ENCODE data around the gene GRAMD2B.

The GRAMD2B gene

GRCh38 chr5:126481243-126481642 lies 58.0 kb downstream of the GRAMD2B start:
- no peak for DNase-seq (ENCODE audit: low read depth)

- no peak for DNase-seq (ENCODE audit: low read depth)
Observed at GRCh38 chr5:126482591-126482990, 59.4 kb downstream of the GRAMD2B start.

- no peak for DNase-seq (ENCODE audit: low read depth)
Observed at GRCh38 chr5:126483156-126483555, 59.9 kb downstream of the GRAMD2B start.

GRCh38 chr5:126484253-126484652 lies 61.0 kb downstream of the GRAMD2B start:
- no peak for DNase-seq (ENCODE audit: low read depth)

GRCh38 chr5:126486332-126486731 lies 63.1 kb downstream of the GRAMD2B start:
- no peak for DNase-seq (ENCODE audit: low read depth)

GRCh38 chr5:126487596-126487995 lies 64.4 kb downstream of the GRAMD2B start:
- no peak for DNase-seq (ENCODE audit: low read depth)

- no peak for DNase-seq (ENCODE audit: low read depth)
Observed at GRCh38 chr5:126488443-126489065, 65.3 kb downstream of the GRAMD2B start.

GRCh38 chr5:126490167-126490940 lies 67.1 kb downstream of the GRAMD2B start:
- no peak for DNase-seq (ENCODE audit: low read depth)

GRCh38 chr5:126492939-126493338 lies 69.7 kb downstream of the GRAMD2B start:
- no peak for DNase-seq (ENCODE audit: low read depth)

- DNase-seq (ENCODE audit: low read depth): no peak
Observed at GRCh38 chr5:126494393-126494792, 71.2 kb downstream of the GRAMD2B start.

- no peak for DNase-seq (ENCODE audit: low read depth)
Observed at GRCh38 chr5:126497506-126497905, 74.3 kb downstream of the GRAMD2B start.

GRCh38 chr5:126499278-126499677 lies 76.1 kb downstream of the GRAMD2B start:
- no peak for DNase-seq (ENCODE audit: low read depth)

GRCh38 chr5:126499853-126500342 lies 76.7 kb downstream of the GRAMD2B start:
- DNase-seq (ENCODE audit: low read depth): no peak

GRCh38 chr5:126501448-126501847 lies 78.2 kb downstream of the GRAMD2B start:
- DNase-seq (ENCODE audit: low read depth): no peak

- no peak for DNase-seq (ENCODE audit: low read depth)
Observed at GRCh38 chr5:126503602-126504104, 80.4 kb downstream of the GRAMD2B start.

- DNase-seq (ENCODE audit: low read depth): no peak
Observed at GRCh38 chr5:126506079-126506478, 82.9 kb downstream of the GRAMD2B start.

- DNase-seq (ENCODE audit: low read depth): no peak
Observed at GRCh38 chr5:126508251-126508961, 85.2 kb downstream of the GRAMD2B start.

- DNase-seq (ENCODE audit: low read depth): no peak
Observed at GRCh38 chr5:126508962-126509279, 85.7 kb downstream of the GRAMD2B start.

- no peak for DNase-seq (ENCODE audit: low read depth)
Observed at GRCh38 chr5:126509339-126509738, 86.1 kb downstream of the GRAMD2B start.

- DNase-seq (ENCODE audit: low read depth): no peak
Observed at GRCh38 chr5:126511961-126512360, 88.8 kb downstream of the GRAMD2B start.

- no peak for DNase-seq (ENCODE audit: low read depth)
Observed at GRCh38 chr5:126512451-126512850, 89.2 kb downstream of the GRAMD2B start.

GRCh38 chr5:126513302-126513701 lies 90.1 kb downstream of the GRAMD2B start:
- DNase-seq (ENCODE audit: low read depth): no peak

- DNase-seq (ENCODE audit: low read depth): no peak
Observed at GRCh38 chr5:126513703-126514102, 90.5 kb downstream of the GRAMD2B start.
